ENCODE results near the gene EVI5L.

EVI5L gene

GRCh38 chr19:7818806-7819205, 11.2 kb upstream of the EVI5L start:
- DNase-seq = no peak

GRCh38 chr19:7819337-7819736, 10.7 kb upstream of the EVI5L start:
- DNase-seq = no peak

- DNase-seq = no peak
Measured at GRCh38 chr19:7820588-7820987, 9.4 kb upstream of the EVI5L start.

- DNase-seq = no peak
Measured at GRCh38 chr19:7822910-7823515, 7.0 kb upstream of the EVI5L start.

GRCh38 chr19:7823686-7824301, 6.2 kb upstream of the EVI5L start:
- DNase-seq = no peak

GRCh38 chr19:7829166-7829520, 875 bp upstream of the EVI5L start:
- no peak for DNase-seq

GRCh38 chr19:7830272-7830771, 304 bp downstream of the EVI5L start:
- no peak for DNase-seq

- no peak for DNase-seq
Measured at GRCh38 chr19:7830823-7831222, 805 bp downstream of the EVI5L start.

- no peak for DNase-seq
Measured at GRCh38 chr19:7831452-7831851, 1.4 kb downstream of the EVI5L start.

- DNase-seq = no peak
Measured at GRCh38 chr19:7832009-7832408, 2.0 kb downstream of the EVI5L start.

GRCh38 chr19:7832781-7833180, 2.8 kb downstream of the EVI5L start:
- DNase-seq = no peak

GRCh38 chr19:7833225-7834099, 3.4 kb downstream of the EVI5L start:
- DNase-seq = no peak

- DNase-seq = no peak
Measured at GRCh38 chr19:7839476-7839875, 9.5 kb downstream of the EVI5L start.

GRCh38 chr19:7840629-7841028, 10.6 kb downstream of the EVI5L start:
- no peak for DNase-seq

- no peak for DNase-seq
Measured at GRCh38 chr19:7841751-7842660, 12.0 kb downstream of the EVI5L start.

- no peak for DNase-seq
Measured at GRCh38 chr19:7842661-7843294, 12.8 kb downstream of the EVI5L start.

- no peak for DNase-seq
Measured at GRCh38 chr19:7843521-7843920, 13.5 kb downstream of the EVI5L start.

GRCh38 chr19:7844405-7844804, 14.4 kb downstream of the EVI5L start:
- DNase-seq = no peak

GRCh38 chr19:7844951-7845350, 14.9 kb downstream of the EVI5L start:
- no peak for DNase-seq

- DNase-seq = no peak
Measured at GRCh38 chr19:7845390-7846154, 15.6 kb downstream of the EVI5L start.

GRCh38 chr19:7846155-7846646, 16.2 kb downstream of the EVI5L start:
- no peak for DNase-seq
